ENCODE measurements around the gene DNMT1.

DNMT1 gene

GRCh38 chr19:10113964-10114650 is 80.6 kb downstream of the DNMT1 start:
- TF ChIP-seq, protein P1, sequence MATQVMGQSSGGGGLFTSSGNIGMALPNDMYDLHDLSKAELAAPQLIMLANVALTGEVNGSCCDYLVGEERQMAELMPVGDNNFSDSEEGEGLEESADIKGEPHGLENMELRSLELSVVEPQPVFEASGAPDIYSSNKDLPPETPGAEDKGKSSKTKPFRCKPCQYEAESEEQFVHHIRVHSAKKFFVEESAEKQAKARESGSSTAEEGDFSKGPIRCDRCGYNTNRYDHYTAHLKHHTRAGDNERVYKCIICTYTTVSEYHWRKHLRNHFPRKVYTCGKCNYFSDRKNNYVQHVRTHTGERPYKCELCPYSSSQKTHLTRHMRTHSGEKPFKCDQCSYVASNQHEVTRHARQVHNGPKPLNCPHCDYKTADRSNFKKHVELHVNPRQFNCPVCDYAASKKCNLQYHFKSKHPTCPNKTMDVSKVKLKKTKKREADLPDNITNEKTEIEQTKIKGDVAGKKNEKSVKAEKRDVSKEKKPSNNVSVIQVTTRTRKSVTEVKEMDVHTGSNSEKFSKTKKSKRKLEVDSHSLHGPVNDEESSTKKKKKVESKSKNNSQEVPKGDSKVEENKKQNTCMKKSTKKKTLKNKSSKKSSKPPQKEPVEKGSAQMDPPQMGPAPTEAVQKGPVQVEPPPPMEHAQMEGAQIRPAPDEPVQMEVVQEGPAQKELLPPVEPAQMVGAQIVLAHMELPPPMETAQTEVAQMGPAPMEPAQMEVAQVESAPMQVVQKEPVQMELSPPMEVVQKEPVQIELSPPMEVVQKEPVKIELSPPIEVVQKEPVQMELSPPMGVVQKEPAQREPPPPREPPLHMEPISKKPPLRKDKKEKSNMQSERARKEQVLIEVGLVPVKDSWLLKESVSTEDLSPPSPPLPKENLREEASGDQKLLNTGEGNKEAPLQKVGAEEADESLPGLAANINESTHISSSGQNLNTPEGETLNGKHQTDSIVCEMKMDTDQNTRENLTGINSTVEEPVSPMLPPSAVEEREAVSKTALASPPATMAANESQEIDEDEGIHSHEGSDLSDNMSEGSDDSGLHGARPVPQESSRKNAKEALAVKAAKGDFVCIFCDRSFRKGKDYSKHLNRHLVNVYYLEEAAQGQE (IDR thresholded peaks at IDR 0.05; ENCODE audit: low read depth) = no peak
- no peak for TF ChIP-seq TAF1 (IDR thresholded peaks at IDR 0.05; ENCODE audit: low read depth)
- TF ChIP-seq CREB1 (IDR thresholded peaks at IDR 0.05; ENCODE audit: low read depth) = no peak
- no peak for TF ChIP-seq EP300 (IDR thresholded peaks at IDR 0.05; ENCODE audit: borderline replicate concordance)
- no peak for TF ChIP-seq FOXM1 (IDR thresholded peaks at IDR 0.05; ENCODE audit: borderline replicate concordance, low read depth)
- TF ChIP-seq TEAD4 (IDR thresholded peaks at IDR 0.05) = no peak
- TF ChIP-seq NFIC (IDR thresholded peaks at IDR 0.05) = no peak
- TF ChIP-seq EGR1 (IDR thresholded peaks at IDR 0.05) = no peak
- TF ChIP-seq RAD21 (IDR thresholded peaks at IDR 0.05; ENCODE audit: low read depth) = no peak
- no peak for TF ChIP-seq TCF12 (IDR thresholded peaks at IDR 0.05; ENCODE audit: low read depth)
- TF ChIP-seq USF1 (IDR thresholded peaks at IDR 0.05) = no peak
- TF ChIP-seq MAX (IDR thresholded peaks at IDR 0.05) = no peak
- no peak for TF ChIP-seq ZBTB7A (IDR thresholded peaks at IDR 0.05; ENCODE audit: low read depth)
- no peak for TF ChIP-seq YY1 (IDR thresholded peaks at IDR 0.05; ENCODE audit: low read depth)

- TF ChIP-seq MAX (IDR thresholded peaks at IDR 0.05) = no peak
- TF ChIP-seq EP300 (IDR thresholded peaks at IDR 0.05; ENCODE audit: borderline replicate concordance) = no peak
- TF ChIP-seq CREB1 (IDR thresholded peaks at IDR 0.05; ENCODE audit: low read depth) = no peak
- 0 out of 2 replicates have a peak, but pooled peaks have one; percentile 9 for TF ChIP-seq TEAD4 (IDR thresholded peaks at IDR 0.05)
- no peak for TF ChIP-seq YY1 (IDR thresholded peaks at IDR 0.05; ENCODE audit: low read depth)
- TF ChIP-seq NFIC (IDR thresholded peaks at IDR 0.05) = no peak
- TF ChIP-seq USF1 (IDR thresholded peaks at IDR 0.05) = no peak
These were observed 81.2 kb downstream of the DNMT1 start for GRCh38 chr19:10113592-10113963.

- TF ChIP-seq FOXM1 (IDR thresholded peaks at IDR 0.05; ENCODE audit: borderline replicate concordance, low read depth) = no peak
- TF ChIP-seq RAD21 (IDR thresholded peaks at IDR 0.05; ENCODE audit: low read depth) = peak; percentile 19; the same call in 1 of the 2 replicates
- TF ChIP-seq MAX (IDR thresholded peaks at IDR 0.05) = no peak
- no peak for TF ChIP-seq CEBPB (IDR thresholded peaks at IDR 0.05)
These were observed 81.7 kb downstream of the DNMT1 start for GRCh38 chr19:10112895-10113591.

DNA sequence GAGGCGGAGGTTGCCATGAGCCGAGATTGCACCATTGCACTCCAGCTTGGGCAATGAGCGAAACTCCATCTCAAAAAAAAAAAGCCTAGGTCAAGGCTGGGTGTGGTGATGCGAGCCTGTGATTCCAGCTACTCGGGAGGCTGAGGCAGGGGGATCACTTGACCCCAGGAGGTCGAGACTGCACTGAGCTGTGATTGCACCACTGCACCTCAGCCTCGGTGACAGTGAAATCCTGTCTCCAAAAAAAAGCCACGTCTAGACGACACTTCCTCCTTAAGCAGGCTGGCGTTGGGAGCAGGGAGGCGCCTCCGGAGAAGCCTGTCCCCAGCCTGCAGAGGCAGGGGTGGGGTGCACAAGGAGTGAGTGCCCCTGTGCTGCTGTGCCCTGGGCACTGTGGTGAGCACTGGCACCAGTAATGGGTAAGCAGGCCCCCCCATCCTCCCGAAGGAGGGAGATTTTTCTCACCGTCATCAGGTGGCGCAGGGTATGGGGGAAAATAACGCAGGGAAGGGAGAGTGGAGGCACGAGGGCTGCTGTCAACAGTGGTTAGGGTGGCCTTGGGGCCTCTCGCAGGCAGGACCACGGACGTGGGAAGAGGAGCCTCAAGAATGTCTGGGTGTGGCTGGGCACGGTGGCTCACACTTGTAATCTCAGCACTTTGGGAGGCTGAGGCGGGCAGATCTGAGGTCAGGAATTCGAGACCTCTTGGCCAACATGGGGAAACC is 82.6 kb downstream of the DNMT1 start:
- TF ChIP-seq MAX (IDR thresholded peaks at IDR 0.05) = no peak
- no peak for TF ChIP-seq TEAD4 (IDR thresholded peaks at IDR 0.05)
- TF ChIP-seq EGR1 (IDR thresholded peaks at IDR 0.05) = no peak

DNA sequence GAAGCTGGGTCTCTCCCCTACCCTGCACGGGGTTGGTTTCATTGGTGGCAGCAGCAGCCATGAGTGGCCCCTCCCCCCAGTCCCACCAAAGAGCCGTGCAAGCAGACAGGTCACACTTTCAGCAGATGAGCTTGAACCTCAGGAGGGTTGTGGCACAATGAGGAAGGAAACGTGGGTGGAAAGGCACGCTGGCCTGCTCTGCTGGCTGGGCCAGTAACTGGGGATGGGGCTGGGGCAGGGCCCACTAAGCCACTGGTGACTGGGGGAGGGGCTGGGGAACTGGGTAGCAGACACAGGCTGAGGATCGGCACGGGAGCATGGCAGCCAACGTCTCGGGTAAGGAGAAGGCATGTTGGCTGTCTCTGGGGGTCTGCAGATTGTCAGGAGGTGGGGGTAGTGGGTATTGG is 83.3 kb downstream of the DNMT1 start, which contains the start of gene P2RY11:
TSS of gene P2RY11 (plus strand) at position 289 of the 407 bp plus-strand sequence. CDS start at position 318, 29 bp downstream.
- TF ChIP-seq TEAD4 (IDR thresholded peaks at IDR 0.05) (no peak), USF1 (IDR thresholded peaks at IDR 0.05) (no peak), TAF1 (IDR thresholded peaks at IDR 0.05; ENCODE audit: low read depth) (no peak), NFIC (IDR thresholded peaks at IDR 0.05) (no peak), RAD21 (IDR thresholded peaks at IDR 0.05; ENCODE audit: low read depth) (no peak), FOXM1 (IDR thresholded peaks at IDR 0.05; ENCODE audit: borderline replicate concordance, low read depth) (no peak), EGR1 (IDR thresholded peaks at IDR 0.05) (no peak), YY1 (IDR thresholded peaks at IDR 0.05; ENCODE audit: low read depth) (no peak), ZBTB7A (IDR thresholded peaks at IDR 0.05; ENCODE audit: low read depth) (no peak), CEBPB (IDR thresholded peaks at IDR 0.05) (no peak), CREB1 (IDR thresholded peaks at IDR 0.05; ENCODE audit: low read depth) (no peak), TCF12 (IDR thresholded peaks at IDR 0.05; ENCODE audit: low read depth) (no peak), EP300 (IDR thresholded peaks at IDR 0.05; ENCODE audit: borderline replicate concordance) (no peak), MAX (IDR thresholded peaks at IDR 0.05) (no peak)
- TF ChIP-seq, protein P1 (IDR thresholded peaks at IDR 0.05; ENCODE audit: low read depth) = no peak

Measured in Ishikawa (cell line).